H1 (cell line): ENCODE data around the gene PITPNC1. TPM values are rescaled to one million over a fixed set of nuclear protein-coding genes. Genes with fewer than 3 reads are reported as not detected.

Experiments
- CTCF ChIA-PET: fragments of 300-600 bp; sonication (Branson Sonifier 250); formaldehyde crosslinking; loops from one replicate; lab custom pipeline; 2021; ENCODE audit not compliant: partially characterized antibody; lab: Charles Lee
- POLR2A ChIA-PET: fragments of 300-600 bp; sonication (Branson Sonifier 250); formaldehyde crosslinking; loops from one replicate; lab custom pipeline; 2021; ENCODE audit warnings: inconsistent platforms; ENCODE audit not compliant: partially characterized antibody; lab: Charles Lee
- DNase-seq, 2 experiments: peaks; one replicate each; pipeline versions ENCODE4 v3.0.0 to v3.0.0-alpha.2; 2010 to 2022; ENCODE audit warnings: low spot score in 2 of 2, low read depth in 1 of 2, mixed read lengths in 1 of 2
- FAIRE-seq: peaks from 2 replicates; lab custom pipeline; 2011; peaks lifted over from hg19 to GRCh38; lab: Jason Lieb, UNC
- H2AFZ ChIP-seq: 2 replicates; pipeline ENCODE4 v1.8.1; 2012; ENCODE audit warnings: low read length, inconsistent platforms
- H2AK5ac ChIP-seq: 2 replicates; pipeline ENCODE4 v1.6.1; 2013; ENCODE audit warnings: low read depth, low read length
- H2BK120ac ChIP-seq: replicated peaks from 2 replicates; pipeline ENCODE3; 2013; ENCODE audit warnings: low read depth, low read length, inconsistent platforms
- H2BK12ac ChIP-seq: 2 replicates; pipeline ENCODE4 v1.6.1; 2013; ENCODE audit warnings: low read depth, low read length
- H2BK15ac ChIP-seq: 2 replicates; pipeline ENCODE4 v1.6.1; 2013; ENCODE audit warnings: low read length
- H2BK20ac ChIP-seq: 2 replicates; pipeline ENCODE4 v1.6.1; 2013; ENCODE audit warnings: low read length
- H2BK5ac ChIP-seq: 2 replicates; pipeline ENCODE4 v1.6.1; 2013; ENCODE audit warnings: low read depth, low read length
- H3K14ac ChIP-seq: 2 replicates; pipeline ENCODE4 v1.6.1; 2013; ENCODE audit warnings: inconsistent platforms; ENCODE audit not compliant: insufficient read length
- H3K18ac ChIP-seq: 2 replicates; pipeline ENCODE4 v1.6.1; 2013; ENCODE audit warnings: low read length; ENCODE audit errors: extremely low read depth
- H3K23ac ChIP-seq: 2 replicates; pipeline ENCODE4 v1.6.1; 2013; ENCODE audit warnings: inconsistent platforms; ENCODE audit not compliant: insufficient read length
- H3K23me2 ChIP-seq: 2 replicates; pipeline ENCODE4 v1.6.1; 2013; ENCODE audit warnings: low read depth, low read length
- H3K27ac ChIP-seq: 2 replicates; pipeline ENCODE4 v1.6.1; 2011; ENCODE audit warnings: low read depth, low read length, inconsistent platforms
- H3K27me3 ChIP-seq, 4 experiments: replicated peaks in 1 of 4; 1 replicate in 1 of 4; 2 replicates in 3 of 4; pipeline versions ENCODE4 v1.6.1 to v1.8.1; 2011 to 2013; ENCODE audit warnings: low read length in 3 of 4, mild to moderate bottlenecking in 3 of 4, inconsistent platforms in 2 of 4, mixed read lengths in 2 of 4, moderate library complexity in 1 of 4; ENCODE audit not compliant: control insufficient read depth in 3 of 4, insufficient read depth in 3 of 4; ENCODE audit errors: extremely low read depth in 1 of 4
- H3K36me3 ChIP-seq, 4 experiments: 2 replicates each; pipeline versions ENCODE4 v1.6.1 to v1.8.1; 2011 to 2013; ENCODE audit warnings: mild to moderate bottlenecking in 4 of 4, low read length in 3 of 4, moderate library complexity in 2 of 4, control low read depth in 1 of 4, inconsistent platforms in 1 of 4; ENCODE audit not compliant: insufficient read depth in 4 of 4, control insufficient read depth in 2 of 4
- H3K4ac ChIP-seq: replicated peaks from 2 replicates; pipeline ENCODE3; 2013; ENCODE audit warnings: low read length, low read depth, mixed read lengths, inconsistent platforms; ENCODE audit not compliant: insufficient read length
- H3K4me1 ChIP-seq, 4 experiments: replicated peaks in 1 of 4; 1 replicate in 1 of 4; 2 replicates in 3 of 4; pipeline versions ENCODE4 v1.6.1 to v1.8.1; 2011 to 2013; ENCODE audit warnings: low read length in 3 of 4, inconsistent platforms in 2 of 4, mixed read lengths in 1 of 4; ENCODE audit not compliant: insufficient read depth in 4 of 4, control insufficient read depth in 3 of 4
- H3K4me2 ChIP-seq, 2 experiments: 2 replicates each; pipeline versions ENCODE4 v1.6.1 to v1.8.1; 2011 to 2013; ENCODE audit warnings: low read depth in 2 of 2, low read length in 2 of 2, control low read depth in 1 of 2, inconsistent platforms in 1 of 2, mild to moderate bottlenecking in 1 of 2; ENCODE audit not compliant: insufficient read depth in 1 of 2
- H3K4me3 ChIP-seq, 4 experiments: fragments of 200-600, 300-600 bp in 1 of 4; sonication (generic), shearing (Covaris generic), sonication (Bioruptor Twin) in 1 of 4; 2 replicates each; pipeline versions ENCODE4 v1.5.1 to v1.8.1; 2011 to 2016; ENCODE audit warnings: low read length in 4 of 4, low read depth in 3 of 4, control low read depth in 2 of 4, inconsistent platforms in 2 of 4, mild to moderate bottlenecking in 2 of 4, mixed read lengths in 1 of 4, moderate library complexity in 1 of 4; ENCODE audit not compliant: insufficient read depth in 2 of 4; ENCODE audit errors: extremely low read depth in 1 of 4
- H3K56ac ChIP-seq: replicated peaks from 2 replicates; pipeline ENCODE3; 2013; ENCODE audit warnings: low read depth, mild to moderate bottlenecking, mixed read lengths, low read length, inconsistent platforms; ENCODE audit not compliant: insufficient read length
- H3K79me1 ChIP-seq: 2 replicates; pipeline ENCODE4 v1.6.1; 2013; ENCODE audit warnings: low read depth, low read length, control low read depth
- H3K79me2 ChIP-seq, 2 experiments: 2 replicates each; pipeline versions ENCODE4 v1.6.1 to v1.8.1; 2012 to 2013; ENCODE audit warnings: low read length in 2 of 2, mild to moderate bottlenecking in 2 of 2, inconsistent platforms in 1 of 2; ENCODE audit not compliant: insufficient read depth in 2 of 2, control insufficient read depth in 1 of 2
- H3K9ac ChIP-seq, 4 experiments: replicated peaks in 1 of 4; 1 replicate in 1 of 4; 2 replicates in 3 of 4; pipeline versions ENCODE4 v1.6.1 to v1.8.1; 2011 to 2013; ENCODE audit warnings: low read depth in 3 of 4, low read length in 3 of 4, control low read depth in 2 of 4, mild to moderate bottlenecking in 2 of 4, moderate library complexity in 2 of 4, inconsistent platforms in 1 of 4; ENCODE audit errors: extremely low read depth in 1 of 4
- H3K9me3 ChIP-seq, 2 experiments: 2 replicates each; pipeline versions ENCODE4 v1.6.1 to v1.8.1; 2012 to 2013; ENCODE audit warnings: mild to moderate bottlenecking in 2 of 2, moderate library complexity in 2 of 2, control low read depth in 1 of 2, inconsistent platforms in 1 of 2, low read depth in 1 of 2, low read length in 1 of 2, mixed read lengths in 1 of 2; ENCODE audit not compliant: insufficient read depth in 2 of 2
- H4K20me1 ChIP-seq, 2 experiments: replicated peaks in 1 of 2; 2 replicates each; pipeline versions ENCODE3 to v1.8.1; 2011 to 2013; ENCODE audit warnings: inconsistent platforms in 2 of 2, low read length in 2 of 2, mild to moderate bottlenecking in 1 of 2; ENCODE audit not compliant: insufficient read depth in 2 of 2, control insufficient read depth in 1 of 2
- H4K5ac ChIP-seq: 2 replicates; pipeline ENCODE4 v1.6.1; 2013; ENCODE audit warnings: low read length, low read depth, mixed read lengths, inconsistent platforms; ENCODE audit not compliant: insufficient read length
- H4K8ac ChIP-seq: 2 replicates; pipeline ENCODE4 v1.8.0; 2013; ENCODE audit warnings: mild to moderate bottlenecking, moderate library complexity, low read length, inconsistent platforms; ENCODE audit not compliant: insufficient read depth; ENCODE audit errors: extremely low read depth
- H4K91ac ChIP-seq: replicated peaks from 2 replicates; pipeline ENCODE3; 2013; ENCODE audit warnings: low read length, mixed read lengths, inconsistent platforms; ENCODE audit not compliant: insufficient read length
- EGR1 ChIP-seq: IDR thresholded peaks from 2 replicates; pipeline ENCODE4 v1.6.1; 2011; ENCODE audit warnings: low read depth, low read length, borderline replicate concordance
- EZH2 ChIP-seq: fragments of 200-600 bp; sonication (generic); IDR thresholded peaks from 2 replicates; pipeline ENCODE4 v1.7.1; 2012; ENCODE audit warnings: low read depth, mild to moderate bottlenecking, moderate library complexity, low read length, inconsistent platforms; ENCODE audit not compliant: severe bottlenecking
- GABPA ChIP-seq: IDR thresholded peaks from 2 replicates; pipeline ENCODE4 v1.6.1; 2011; ENCODE audit warnings: mild to moderate bottlenecking, low read length, moderate library complexity, borderline replicate concordance; ENCODE audit not compliant: insufficient read depth
- JUND ChIP-seq: IDR thresholded peaks from 2 replicates; pipeline ENCODE4 v1.6.1; 2011; ENCODE audit warnings: mild to moderate bottlenecking, improper control_type of control experiment, low read length
- KDM4A ChIP-seq: IDR thresholded peaks from one replicate; pipeline ENCODE4 v1.7.1; 2012; ENCODE audit warnings: low read depth, mild to moderate bottlenecking, moderate library complexity, low read length, inconsistent platforms; ENCODE audit not compliant: severe bottlenecking
- NRF1 ChIP-seq: IDR thresholded peaks from 2 replicates; pipeline ENCODE4 v1.6.1; 2011; ENCODE audit warnings: mild to moderate bottlenecking, low read depth, low read length, improper control_type of control experiment
- RAD21 ChIP-seq, 2 experiments: IDR thresholded peaks in 1 of 2; conservative IDR thresholded peaks in 1 of 2; 2 replicates each; pipeline ENCODE4 v1.6.1; 2011; ENCODE audit warnings: low read depth in 2 of 2, low read length in 2 of 2, improper control_type of control experiment in 1 of 2, inconsistent platforms in 1 of 2, mild to moderate bottlenecking in 1 of 2, moderate library complexity in 1 of 2
- RBBP5 ChIP-seq: IDR thresholded peaks from 2 replicates; pipeline ENCODE4 v1.7.1; 2012; ENCODE audit warnings: low read depth, mild to moderate bottlenecking, inconsistent platforms, low read length, moderate library complexity, borderline replicate concordance
- SAP30 ChIP-seq: fragments of 300-600 bp; sonication (generic); IDR thresholded peaks from 2 replicates; pipeline ENCODE4 v1.7.1; 2012; ENCODE audit warnings: low read length, moderate library complexity, mild to moderate bottlenecking, inconsistent platforms; ENCODE audit not compliant: insufficient read depth, insufficient replicate concordance
- SIX5 ChIP-seq: IDR thresholded peaks from 2 replicates; pipeline ENCODE4 v1.6.1; 2011; ENCODE audit warnings: mild to moderate bottlenecking, low read depth, low read length
- SUZ12 ChIP-seq: fragments of 200-600 bp; sonication (generic); IDR thresholded peaks from 2 replicates; pipeline ENCODE4 v1.6.1; 2012; ENCODE audit warnings: mild to moderate bottlenecking, inconsistent platforms, low read length, moderate library complexity, mixed read lengths
- TBP ChIP-seq: IDR thresholded peaks from 2 replicates; pipeline ENCODE4 v1.6.1; 2011; ENCODE audit warnings: low read depth, low read length, improper control_type of control experiment
- WGBS, 2 experiments: shearing (Covaris generic) in 1 of 2; methylation state at CpG; one replicate each; pipeline versions ENCODE4 v1.1.6 to v1.1.7; 2013 to 2015; ENCODE audit warnings: low lambda C conversion rate in 2 of 2, mixed read lengths in 2 of 2, inconsistent platforms in 1 of 2, low coverage in 1 of 2, missing lambda C conversion rate in 1 of 2; ENCODE audit not compliant: insufficient replicate concordance in 2 of 2, insufficient coverage in 1 of 2, insufficient read length in 1 of 2; ENCODE audit errors: extremely low coverage in 1 of 2, missing lambda C conversion rate in 1 of 2; 5-methylcytosine and 5-hydroxymethylcytosine counted together
- polyA plus RNA-seq, 7 experiments: library from polyadenylated mRNA; depleted of rRNA in 3 of 7; stranded (reverse) in 5 of 7; unstranded in 2 of 7; fragments of >200 nt in 5 of 7; fragments of 200-250 nt in 2 of 7; gene quantifications; 1 replicate in 5 of 7; 2 replicates in 1 of 7; 4 replicates in 1 of 7; pipeline versions ENCODE4 v1.2.1 to v1.2.3, GENCODE V29; 2011 to 2013; ENCODE audit warnings: missing spikeins in 2 of 7, mixed read lengths in 2 of 7
- total RNA-seq: library from RNA; stranded (reverse); fragmentation: NEBNext Ultra II Directional; extraction: Animal tissue kit (Norgen Biotek cat#: 25700); gene quantifications from 2 replicates; pipeline ENCODE4 v1.2.1, GENCODE V29; 2021
- TF ChIP-seq, protein P1 (sequence below): IDR thresholded peaks from 2 replicates; pipeline ENCODE4 v1.6.1; 2012; ENCODE audit warnings: inconsistent platforms

The PITPNC1 gene
- total and polyA plus RNA-seq, 2 of the 8 experiments (the other 6 are each of a cell fraction or from before 2014, with no cell fraction given), result 17.6 to 54.7 TPM

DNA sequence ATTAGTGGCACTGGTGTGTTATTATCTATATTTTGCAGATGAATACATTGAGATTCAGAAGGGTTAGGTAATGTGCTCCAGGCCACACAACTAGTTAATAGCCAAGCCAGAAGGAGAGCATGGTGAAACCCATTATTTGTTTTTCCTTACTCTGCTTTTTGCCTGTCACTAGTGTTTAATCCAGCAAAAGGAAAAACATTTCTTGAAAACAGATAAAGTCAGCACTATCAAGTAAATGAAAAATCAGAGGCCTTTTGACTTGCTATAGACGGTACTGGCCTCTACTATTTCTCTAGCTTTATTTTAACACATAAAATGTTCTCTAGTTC is 4.8 kb downstream of the PITPNC1 start:
- Histone ChIP-seq H4K20me1 (no peaks in the 10 kb centered on the region), H2BK120ac (no peak overlapping the region), H3K36me3 (peaks cover 0 to 3% (median 0%) of the 10 kb centered on the region in 4 experiments; a peak in 1 of 8 replicates), H3K4me3 (no peak overlapping the region), H2BK12ac (no peak overlapping the region), H3K9ac (no peak overlapping the region), H3K56ac (no peak overlapping the region), H2AK5ac (no peak overlapping the region), H3K14ac (no peak overlapping the region), H3K23ac (no peak overlapping the region), H4K91ac (no peak overlapping the region), H3K27me3 (no peaks in the 10 kb centered on the region), H3K4me2 (no peak overlapping the region), H3K18ac (no peak overlapping the region), H2BK5ac (no peak overlapping the region), H3K4ac (no peak overlapping the region), H3K79me1 (peaks cover 3% of the 10 kb centered on the region), H3K79me2 (peaks cover 3 to 75% of the 10 kb centered on the region in 2 experiments; a peak in 3 of 4 replicates), H4K8ac (no peak overlapping the region), H2AFZ (no peak overlapping the region), H3K4me1 (peaks cover 0 to 5% (median under 1%) of the 10 kb centered on the region in 4 experiments; a peak in 2 of 7 replicates), H3K9me3 (peaks cover 0 to 4% of the 10 kb centered on the region in 2 experiments; a peak in 1 of 4 replicates), H4K5ac (no peak overlapping the region), H2BK20ac (no peak overlapping the region), H3K23me2 (peaks cover 9% of the 10 kb centered on the region; the same call in 1 of the 2 replicates), H2BK15ac (no peak overlapping the region), H3K27ac (no peak overlapping the region; the same call in 1 of the 2 replicates)
- no peak for DNase-seq
- no peak for FAIRE-seq
- 95% methylated on average over 1 of the region's 1 CpG; no CpG with 5 or more reads in 1 of the 2 experiments for WGBS, 2 experiments
- CTCF ChIA-PET, result interaction anchor here (0.6 to 0.9 kb wide), 2 partner anchors 114 to 221 kb away, joined by 3 read pairs; no protein-coding TSS in a partner anchor
- POLR2A ChIA-PET, result no interaction called here
- no peak for TF ChIP-seq SIX5
- no peak for TF ChIP-seq RBBP5
- TF ChIP-seq EGR1, result no peak
- TF ChIP-seq SUZ12, result no peak
- TF ChIP-seq GABPA, result no peak
- TF ChIP-seq RAD21 (IDR thresholded peaks at IDR 0.05 in 1 of 2, conservative IDR thresholded peaks at IDR 0.05 in 1 of 2; ENCODE audit: low read depth in 2 of 2, low read length in 2 of 2), result no peak
- no peak for TF ChIP-seq TBP
- TF ChIP-seq SAP30, result no peak
- no peak for TF ChIP-seq NRF1
- no peak for TF ChIP-seq JUND
- no peak for TF ChIP-seq EZH2
- TF ChIP-seq, protein P1, sequence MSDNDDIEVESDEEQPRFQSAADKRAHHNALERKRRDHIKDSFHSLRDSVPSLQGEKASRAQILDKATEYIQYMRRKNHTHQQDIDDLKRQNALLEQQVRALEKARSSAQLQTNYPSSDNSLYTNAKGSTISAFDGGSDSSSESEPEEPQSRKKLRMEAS, result no peak
- no peak for TF ChIP-seq KDM4A
